Stimulated activated CD8-positive, alpha-beta memory T cell treated with anti-CD3 and anti-CD28 coated beads, Interleukin-7, amount 100 ng/mL, for 24 hours (primary cell): ENCODE results near the gene LRRC47.
"Not testable (repeated sequence)": the region's sequence is repeated elsewhere in the genome, so short reads cannot be mapped to it uniquely, and the experiment has no call there.

Source experiments
- DNase-seq: peaks from one replicate; pipeline ENCODE4 v3.0.0-alpha.2; 2020; ENCODE audit warnings: low read depth

Gene LRRC47

DNA sequence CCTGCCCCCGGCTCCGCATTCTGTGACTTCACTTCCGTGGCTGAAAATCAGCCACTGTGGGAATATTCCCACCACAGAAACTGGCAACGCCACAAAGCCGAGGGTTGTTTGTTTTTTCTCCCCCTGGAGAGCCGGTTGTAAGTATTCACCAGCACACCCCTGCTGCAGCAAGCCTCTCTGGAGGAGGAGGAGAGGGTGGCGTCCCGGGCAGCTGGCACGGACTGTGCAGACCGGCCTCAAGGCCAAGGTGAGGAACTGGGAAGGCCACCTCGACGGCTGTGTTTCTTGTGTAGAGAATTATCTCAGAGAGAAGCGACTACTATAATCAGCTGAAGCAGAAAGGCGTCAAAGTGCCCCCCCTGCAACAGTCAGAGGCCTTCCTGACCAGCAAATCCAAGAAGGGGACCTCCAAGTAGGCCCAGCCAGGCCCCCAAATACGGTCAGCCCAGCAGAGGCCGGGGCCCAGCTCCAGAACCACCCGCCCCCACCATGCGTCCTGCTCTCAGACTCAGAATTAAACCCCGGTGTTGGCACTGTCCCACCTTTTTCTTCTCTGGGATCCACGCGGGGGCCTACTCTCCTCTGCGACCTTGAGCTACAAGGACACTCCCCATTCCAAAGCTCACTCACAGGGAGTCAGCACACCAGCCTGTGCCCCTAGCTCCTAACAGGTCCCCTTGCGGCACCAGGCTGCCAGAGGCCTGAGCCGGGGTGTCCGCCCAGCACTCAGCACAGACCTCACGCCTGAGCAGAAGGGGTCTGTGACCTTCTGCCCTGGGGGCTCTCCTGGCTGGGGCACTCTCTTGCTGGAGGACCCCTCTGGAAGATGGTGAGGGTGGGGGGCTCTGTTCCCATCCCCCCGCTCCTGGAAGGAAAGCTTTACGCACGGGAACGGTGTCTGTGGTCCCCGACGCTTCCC lies 24.9 kb downstream of the LRRC47 start:
- no peak for DNase-seq

- DNase-seq = no peak
These were observed 26.1 kb downstream of the LRRC47 start for GRCh38 chr1:3770047-3770765.

DNA sequence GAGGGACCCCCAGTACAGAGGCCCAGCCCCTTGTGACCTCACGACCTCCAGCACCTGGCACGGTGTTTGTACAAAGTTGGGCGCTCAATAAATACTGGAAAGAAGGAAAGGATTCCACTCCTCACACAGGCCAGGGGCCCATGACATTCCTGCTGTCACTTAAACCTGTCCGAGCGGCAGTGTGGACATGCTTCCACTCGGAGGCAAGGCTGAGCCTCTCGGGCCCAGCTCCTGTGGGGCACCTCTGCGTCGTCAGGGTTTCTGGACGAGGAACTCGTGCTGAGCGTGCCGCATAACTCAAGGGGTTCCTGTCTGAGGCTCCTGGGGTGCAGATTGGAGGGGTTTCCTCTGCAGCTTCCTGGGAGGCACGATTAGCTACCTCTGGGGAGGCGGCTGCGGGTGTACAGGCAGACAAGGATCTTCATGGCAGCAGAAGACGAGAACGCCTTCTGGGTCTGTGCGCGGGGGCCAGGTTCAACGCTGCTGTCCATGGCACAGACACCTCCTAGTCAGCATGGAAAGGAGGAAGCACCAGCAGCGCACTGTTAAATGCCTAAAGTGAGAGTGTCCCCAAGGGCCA lies 27.4 kb downstream of the LRRC47 start:
- DNase-seq = no peak

- no peak for DNase-seq
These were observed 28.9 kb downstream of the LRRC47 start for GRCh38 chr1:3767328-3767925.

GRCh38 chr1:3763351-3764125 lies 32.8 kb downstream of the LRRC47 start:
- no peak for DNase-seq

DNA sequence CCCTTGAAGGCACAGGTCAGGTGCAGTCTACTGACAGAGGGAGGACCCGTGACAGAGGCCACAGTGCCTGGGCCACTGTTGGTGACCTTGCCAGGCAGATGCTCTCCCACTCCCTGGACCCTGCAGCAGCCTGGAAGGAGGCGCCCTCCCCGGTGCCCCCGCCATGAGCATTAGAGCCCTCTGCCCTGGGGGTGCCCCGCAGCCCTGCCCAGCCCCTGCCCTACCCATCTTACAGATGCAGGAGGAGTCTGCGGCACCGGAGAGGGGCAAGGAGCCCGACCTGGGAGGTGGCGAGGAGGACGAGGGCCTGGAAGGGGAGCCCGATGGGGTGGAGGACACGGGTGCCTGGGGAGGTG lies 33.4 kb downstream of the LRRC47 start:
- DNase-seq = no peak

- DNase-seq = no peak
These were observed 34.0 kb downstream of the LRRC47 start for GRCh38 chr1:3762151-3762872.

DNA sequence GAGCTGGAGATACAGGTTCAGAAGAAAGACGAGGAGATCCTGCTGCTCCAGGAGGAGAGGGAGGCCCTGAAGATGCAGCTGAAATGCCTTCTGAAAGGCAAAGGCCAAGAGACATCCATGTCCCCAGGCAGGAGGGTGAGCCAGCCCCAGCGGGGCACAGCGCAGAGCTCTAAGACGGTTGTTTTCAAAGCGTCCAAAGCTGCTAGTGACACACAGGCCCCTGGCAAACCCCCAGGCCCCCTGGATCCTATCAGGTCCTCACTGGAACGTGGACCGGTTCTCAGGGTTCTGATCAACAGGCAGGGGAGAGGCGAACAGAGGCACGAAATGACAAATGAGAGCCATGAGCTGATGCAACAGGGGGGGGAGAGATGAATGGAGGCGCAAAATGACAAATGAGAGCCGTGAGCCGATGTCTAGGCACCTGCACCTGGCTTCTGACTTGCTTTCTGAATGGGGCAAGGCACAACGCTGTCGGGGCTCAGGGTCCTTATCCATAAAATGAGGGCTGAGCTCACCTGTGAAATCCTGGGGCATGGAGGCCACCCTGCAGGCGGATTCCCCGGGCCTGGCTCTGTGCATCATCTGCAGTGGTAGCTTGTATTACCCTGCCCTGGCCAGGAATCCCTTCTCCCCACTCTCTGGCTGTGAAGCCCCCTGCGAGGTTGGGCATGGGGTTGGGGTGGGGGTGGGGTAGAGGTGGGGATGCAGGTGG lies 34.8 kb downstream of the LRRC47 start:
- DNase-seq = no peak

DNA sequence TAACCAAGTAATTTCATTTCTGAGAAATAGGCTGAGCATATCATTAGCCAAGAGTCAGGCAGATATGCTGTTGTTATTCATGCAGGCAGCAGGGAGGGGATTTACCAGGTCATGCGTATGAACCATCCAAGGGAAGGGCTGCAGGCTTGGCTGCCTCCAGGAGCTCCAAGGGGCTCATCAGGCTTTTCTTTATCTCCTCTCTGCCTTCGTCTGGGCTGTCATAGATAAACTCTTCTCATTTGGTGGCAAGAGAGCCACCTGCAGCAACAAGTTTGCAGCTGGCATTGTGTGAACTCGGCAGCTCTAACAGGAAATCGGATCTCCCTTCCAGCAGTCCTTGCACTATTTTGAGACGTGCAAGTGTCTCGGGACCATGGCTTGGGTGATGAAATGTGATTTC lies 36.5 kb downstream of the LRRC47 start:
- DNase-seq = no peak

GRCh38 chr1:3759164-3759563 lies 37.1 kb downstream of the LRRC47 start:
- DNase-seq = no peak

- no peak for DNase-seq
These were observed 39.9 kb downstream of the LRRC47 start for GRCh38 chr1:3756394-3756793.

DNA sequence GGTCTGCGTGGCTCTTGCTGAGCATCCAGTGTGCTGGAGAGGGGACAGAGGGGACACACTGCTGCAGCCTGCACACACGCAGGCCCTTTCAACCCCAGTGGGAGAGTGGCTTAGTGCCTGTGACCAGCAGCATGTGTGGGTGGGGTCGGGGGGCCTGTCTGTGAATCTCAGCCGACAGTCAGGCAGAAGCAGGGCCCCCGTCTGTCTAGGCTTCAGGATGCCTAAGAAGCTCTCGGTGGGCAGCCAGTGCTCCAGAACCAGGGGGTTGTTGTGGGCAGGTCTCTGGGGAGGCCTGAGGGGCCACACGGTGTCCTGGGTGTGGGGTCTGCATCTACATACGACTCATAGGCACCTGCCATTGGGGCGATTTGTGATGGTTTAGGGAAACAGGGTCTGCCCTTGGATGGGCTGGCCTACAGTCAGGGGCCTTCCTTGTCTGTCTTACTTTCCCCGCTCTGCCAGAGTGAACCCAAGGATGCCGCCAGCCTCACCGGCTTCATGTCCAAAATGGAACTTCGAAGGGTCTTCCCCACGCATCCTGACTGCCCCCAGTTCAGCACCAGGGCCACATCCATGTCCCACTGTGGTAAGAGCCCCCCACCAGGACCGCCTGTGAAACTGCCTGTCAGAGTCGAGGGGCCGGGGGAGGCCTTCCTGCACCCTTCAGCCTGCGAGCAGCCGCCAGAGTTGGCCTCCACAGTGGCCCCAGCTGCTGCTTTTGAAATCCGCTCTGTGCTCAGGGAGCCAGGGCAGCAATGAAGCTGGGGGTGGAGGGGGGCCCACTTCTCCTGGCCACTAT lies 42.4 kb downstream of the LRRC47 start:
- no peak for DNase-seq

DNA sequence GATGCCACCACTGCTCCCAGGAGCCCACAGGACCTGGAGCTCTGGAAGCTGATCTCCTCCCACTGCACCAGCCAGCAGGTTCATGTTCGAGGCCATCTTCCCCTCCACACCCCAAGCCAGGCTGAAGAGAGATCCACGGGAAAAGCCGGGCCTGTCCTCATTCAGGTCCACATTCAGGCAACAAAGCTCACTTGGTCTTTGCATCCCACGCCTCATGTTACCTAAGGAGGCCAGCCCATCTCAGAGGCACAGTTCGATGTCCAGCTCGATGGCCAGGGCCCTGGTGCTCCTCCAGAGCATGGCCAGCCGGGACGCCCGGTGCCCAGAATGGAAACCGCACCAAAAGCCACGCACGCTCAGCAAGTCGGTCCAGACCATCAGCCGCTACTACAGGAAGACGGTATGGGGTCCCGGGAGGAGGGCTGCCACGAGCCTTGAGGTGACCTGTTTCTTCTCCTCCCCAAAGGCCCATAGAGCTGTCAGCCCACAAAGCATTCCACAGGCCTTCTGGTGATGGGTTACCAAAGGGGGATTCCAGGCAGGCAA lies 43.8 kb downstream of the LRRC47 start, which contains the start of gene CCDC27:
Gene CCDC27, plus strand, starts transcription at position 51 of the 546 bp plus-strand sequence. Its CDS starts 32 bp downstream, at position 83.
- DNase-seq = no peak

DNA sequence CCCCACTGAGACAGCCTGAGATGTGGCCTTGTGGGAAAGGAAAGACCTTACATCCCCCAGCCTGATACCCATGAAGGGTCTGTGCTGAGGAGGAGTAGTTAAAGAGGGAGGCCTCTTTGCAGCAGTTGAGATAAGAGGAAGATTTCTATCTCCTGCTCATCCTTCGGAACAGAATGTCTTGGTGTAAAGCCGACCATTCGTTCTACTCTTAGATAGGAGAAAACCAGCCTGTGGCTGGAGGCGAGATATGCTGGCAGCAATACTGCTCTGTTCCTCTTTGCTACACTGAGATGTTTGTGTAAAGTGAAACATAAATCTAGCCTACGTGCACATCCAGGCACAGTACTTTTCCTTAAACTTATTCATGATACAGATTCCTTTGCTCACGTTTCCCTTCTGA lies 45.6 kb downstream of the LRRC47 start:
- no peak for DNase-seq

- DNase-seq = no peak
These were observed 46.8 kb downstream of the LRRC47 start for GRCh38 chr1:3749512-3749911.

- DNase-seq = not testable (repeated sequence)
These were observed 47.9 kb downstream of the LRRC47 start for GRCh38 chr1:3748316-3748900.

DNA sequence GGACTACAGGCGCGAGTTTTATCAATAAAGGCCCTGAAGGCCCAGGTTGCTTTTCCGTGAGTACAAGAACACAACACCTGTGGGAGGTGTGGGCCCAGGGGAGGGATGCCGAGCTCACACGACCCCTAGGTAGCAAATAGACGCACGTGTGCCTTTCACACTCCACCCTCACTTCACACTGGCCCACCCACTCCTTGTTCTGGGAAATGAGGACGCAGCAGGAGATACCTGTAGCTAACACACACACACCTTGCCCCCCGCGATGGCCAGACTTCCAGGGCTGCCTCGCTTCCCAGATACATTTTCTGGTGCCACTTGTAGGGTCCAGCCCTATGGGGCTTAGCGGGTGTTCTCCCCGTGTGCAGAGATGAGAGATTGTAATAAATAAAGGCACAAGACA lies 48.4 kb downstream of the LRRC47 start:
- DNase-seq = no peak

DNA sequence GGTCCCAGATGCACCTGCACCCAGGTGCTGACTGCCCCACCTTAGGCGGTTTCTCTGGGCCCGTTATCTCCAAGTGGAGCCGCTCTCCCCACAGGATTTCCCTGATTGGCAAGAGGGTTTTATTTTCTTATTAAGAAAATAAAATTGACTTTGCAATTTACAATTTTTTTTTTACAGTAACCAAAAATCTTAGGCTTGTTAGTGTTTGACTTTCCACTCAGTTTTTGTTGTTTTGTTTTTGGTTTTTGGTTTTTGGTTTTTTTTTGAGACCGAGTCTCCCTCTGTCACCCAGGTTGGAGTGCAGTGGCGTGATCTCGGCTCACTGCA lies 48.8 kb downstream of the LRRC47 start:
- DNase-seq = no peak
